Rectal smooth muscle tissue (tissue), 1 donor: Measurements from ENCODE around the gene THOC6.
A peak's percentile ranks its signal among the peaks of the same experiment; 100 is the strongest.

ENCODE experiments used
- H3K27ac ChIP-seq: one replicate; pipeline ENCODE4 v1.7.0; 2013; ENCODE audit warnings: low read depth, low read length, inconsistent platforms
- H3K27me3 ChIP-seq: one replicate; pipeline ENCODE4 v1.7.0; 2013; ENCODE audit warnings: low read length; ENCODE audit not compliant: control insufficient read depth, insufficient read depth
- H3K36me3 ChIP-seq: one replicate; pipeline ENCODE4 v1.7.0; 2013; ENCODE audit warnings: low read length; ENCODE audit not compliant: control insufficient read depth, insufficient read depth
- H3K4me1 ChIP-seq: one replicate; pipeline ENCODE4 v1.7.0; 2013; ENCODE audit warnings: low read length; ENCODE audit not compliant: control insufficient read depth, insufficient read depth
- H3K4me3 ChIP-seq: one replicate; pipeline ENCODE4 v1.7.0; 2013; ENCODE audit warnings: low read length
- H3K9ac ChIP-seq: one replicate; pipeline ENCODE4 v1.7.0; 2013; ENCODE audit warnings: low read length

THOC6 gene

DNA sequence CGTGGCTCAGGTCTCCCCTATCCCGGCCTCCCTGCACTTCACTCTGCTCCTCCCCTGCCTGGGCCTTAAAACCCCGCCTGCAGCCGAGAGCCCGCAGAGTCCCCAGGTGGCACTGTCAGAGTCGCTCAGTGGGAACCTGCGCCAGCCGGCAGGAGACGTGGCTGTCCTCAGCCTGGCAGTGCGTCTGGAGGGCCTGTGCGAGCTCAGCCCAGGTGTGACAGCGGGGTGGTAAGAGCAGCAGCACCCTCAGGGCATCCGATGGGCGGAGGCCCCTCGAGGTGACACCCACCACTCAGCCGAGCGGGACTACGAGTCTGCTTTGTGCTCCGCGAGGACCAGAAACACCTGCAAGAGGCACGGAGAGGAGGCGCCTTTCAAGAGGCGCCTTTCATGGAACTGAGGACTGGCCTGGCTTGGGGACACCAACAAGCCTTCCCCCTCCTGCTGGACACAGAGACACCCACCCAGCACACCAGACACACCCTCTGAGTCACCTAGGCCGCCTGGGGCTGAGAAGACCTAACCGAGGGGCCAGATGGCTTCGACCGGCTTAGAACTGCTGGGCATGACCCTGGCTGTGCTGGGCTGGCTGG, 10.9 kb upstream of the THOC6 start, which contains the start of gene CLDN9:
Gene CLDN9, plus strand, starts transcription at position 96 of the 593 bp plus-strand sequence. Its CDS starts 440 bp downstream, at position 536.
- no peak within 1 kb of the TSS for H3K4me3 ChIP-seq
- no peaks in the 10 kb centered on the region for H3K36me3 ChIP-seq
- H3K27ac ChIP-seq = no peak within 1 kb of the TSS
- no peaks in the 10 kb centered on the region for H3K4me1 ChIP-seq
- no peak within 1 kb of the TSS for H3K9ac ChIP-seq
- peaks cover 17% of the 10 kb centered on the region for H3K27me3 ChIP-seq

- H3K27me3 ChIP-seq = peaks cover 12% of the 10 kb centered on the region
- H3K9ac ChIP-seq = no peak overlapping the region
- no peaks in the 10 kb centered on the region for H3K4me1 ChIP-seq
- no peaks in the 10 kb centered on the region for H3K36me3 ChIP-seq
- H3K4me3 ChIP-seq = no peak overlapping the region
- no peak overlapping the region for H3K27ac ChIP-seq
Measured at GRCh38 chr16:3013491-3013951, 10.3 kb upstream of the THOC6 start.

DNA sequence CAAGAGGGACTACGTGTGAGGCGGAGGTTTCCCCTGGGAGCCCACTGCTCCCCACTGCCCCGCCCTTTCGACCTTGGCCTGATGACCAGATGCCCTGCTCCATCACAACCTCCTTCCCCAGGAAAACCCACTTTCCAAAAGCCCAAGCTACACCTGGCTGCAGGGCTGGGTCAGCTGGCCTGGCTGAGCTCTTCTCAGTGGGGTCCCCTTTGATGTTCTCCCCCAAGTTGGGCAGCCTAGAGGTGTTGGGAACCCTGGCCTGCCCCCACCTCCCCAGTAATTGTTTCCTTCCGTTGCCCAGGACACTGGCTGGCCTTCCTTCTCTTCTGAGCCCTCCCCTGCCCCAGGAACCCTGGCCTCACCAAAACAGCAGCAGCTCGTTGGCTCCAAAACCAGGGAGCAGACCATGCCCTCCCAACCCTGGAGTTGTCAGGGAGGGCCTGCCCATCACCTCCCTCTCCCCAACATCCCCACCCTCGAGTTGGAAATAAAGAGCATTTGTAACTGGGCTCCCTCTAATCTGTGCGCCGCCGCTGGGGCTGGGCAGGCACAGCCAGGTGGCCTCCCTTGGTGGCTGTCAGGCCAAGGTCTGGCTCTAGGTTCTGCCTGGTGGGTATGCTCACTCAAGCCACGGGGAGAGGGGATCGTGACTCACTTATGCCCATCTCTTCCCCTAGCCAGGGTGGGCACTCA, 9.7 kb upstream of the THOC6 start:
- peaks cover 9% of the 10 kb centered on the region for H3K27me3 ChIP-seq
- no peak overlapping the region for H3K9ac ChIP-seq
- H3K4me3 ChIP-seq = no peak overlapping the region
- no peaks in the 10 kb centered on the region for H3K4me1 ChIP-seq
- H3K27ac ChIP-seq = no peak overlapping the region
- no peaks in the 10 kb centered on the region for H3K36me3 ChIP-seq

- H3K27me3 ChIP-seq = peaks cover 9% of the 10 kb centered on the region
- no peak overlapping the region for H3K4me3 ChIP-seq
- H3K4me1 ChIP-seq = peaks cover 1% of the 10 kb centered on the region
- no peak overlapping the region for H3K27ac ChIP-seq
- H3K36me3 ChIP-seq = no peaks in the 10 kb centered on the region
- H3K9ac ChIP-seq = no peak overlapping the region
Measured at GRCh38 chr16:3014971-3015370, 8.9 kb upstream of the THOC6 start.

GRCh38 chr16:3015865-3016521, 7.8 kb upstream of the THOC6 start:
- Histone ChIP-seq H3K36me3 (no peaks in the 10 kb centered on the region), H3K4me1 (peaks cover 2% of the 10 kb centered on the region), H3K4me3 (no peak overlapping the region), H3K27me3 (peaks cover 9% of the 10 kb centered on the region), H3K9ac (no peak overlapping the region), H3K27ac (no peak overlapping the region)

DNA sequence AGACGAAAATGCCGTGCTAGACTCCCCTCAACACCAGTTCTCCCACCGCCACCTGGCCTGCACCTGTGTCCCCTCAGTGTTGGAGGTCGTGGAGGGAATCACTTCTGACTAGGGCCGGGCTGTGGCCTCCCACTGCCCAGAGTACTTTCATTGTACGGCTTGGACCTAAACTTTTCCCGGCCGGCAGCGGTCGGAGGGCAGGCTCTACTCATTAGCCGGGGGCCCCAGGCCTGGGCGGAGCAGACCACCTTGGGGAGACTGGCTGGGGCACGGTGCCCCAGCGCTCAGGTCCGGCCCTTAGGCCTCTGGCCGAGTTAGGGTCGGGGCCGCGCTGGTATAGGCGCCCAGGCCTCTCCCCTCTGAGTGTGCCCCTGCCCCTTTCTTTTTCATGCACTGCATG, 6.5 kb upstream of the THOC6 start:
- H3K36me3 ChIP-seq = no peaks in the 10 kb centered on the region
- H3K9ac ChIP-seq = no peak overlapping the region
- no peak overlapping the region for H3K27ac ChIP-seq
- H3K27me3 ChIP-seq = peaks cover 6% of the 10 kb centered on the region
- H3K4me1 ChIP-seq = peaks cover 8% of the 10 kb centered on the region
- no peak overlapping the region for H3K4me3 ChIP-seq

DNA sequence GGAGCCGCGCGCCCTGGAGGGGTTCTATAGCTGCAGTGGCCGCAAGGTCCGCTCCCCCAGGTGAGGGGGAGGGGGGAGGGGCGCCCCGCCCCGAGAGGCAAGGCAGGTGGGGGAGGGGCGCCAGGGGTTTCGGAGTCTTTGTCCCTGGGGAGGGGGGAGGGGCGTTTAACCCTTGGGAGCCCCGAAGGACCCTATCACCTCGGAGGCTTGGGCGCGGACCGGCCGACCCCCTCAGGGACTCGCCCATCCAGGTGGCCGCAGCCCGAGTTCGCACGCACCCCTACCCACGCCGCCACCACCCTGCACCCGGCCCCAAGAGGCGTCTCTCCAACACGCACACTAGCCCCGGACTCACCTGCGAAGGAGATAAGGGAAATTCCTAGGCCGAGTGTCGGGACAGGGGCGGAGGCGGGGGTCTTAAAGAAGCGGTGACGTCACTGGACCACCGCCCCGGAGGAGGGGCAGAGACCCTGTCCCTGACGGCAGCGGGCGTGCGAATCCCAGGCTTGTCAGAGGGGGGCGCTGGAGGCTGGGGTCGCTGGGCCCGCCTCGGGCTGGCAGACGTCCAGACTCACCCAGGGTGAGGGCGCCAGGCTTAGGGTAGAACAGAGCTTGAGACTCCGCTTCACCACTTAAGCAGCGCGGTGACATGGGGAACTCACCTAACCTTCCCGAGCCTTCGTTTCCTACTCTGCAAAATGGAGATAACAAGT, 5.9 kb upstream of the THOC6 start, which contains the start of gene CLDN6:
Gene CLDN6, minus strand, starts transcription at position 390 of the 713 bp plus-strand sequence. CDS start 2,162 bp downstream, outside the sequence.
- Histone ChIP-seq H3K27me3 (peaks cover 5% of the 10 kb centered on the region), H3K4me1 (peaks cover 14% of the 10 kb centered on the region), H3K27ac (no peak within 1 kb of the TSS), H3K4me3 (no peak within 1 kb of the TSS), H3K36me3 (no peaks in the 10 kb centered on the region), H3K9ac (no peak within 1 kb of the TSS)

- H3K27ac ChIP-seq = no peak overlapping the region
- H3K4me1 ChIP-seq = peaks cover 14% of the 10 kb centered on the region
Measured at GRCh38 chr16:3019594-3020246, 4.1 kb upstream of the THOC6 start.

DNA sequence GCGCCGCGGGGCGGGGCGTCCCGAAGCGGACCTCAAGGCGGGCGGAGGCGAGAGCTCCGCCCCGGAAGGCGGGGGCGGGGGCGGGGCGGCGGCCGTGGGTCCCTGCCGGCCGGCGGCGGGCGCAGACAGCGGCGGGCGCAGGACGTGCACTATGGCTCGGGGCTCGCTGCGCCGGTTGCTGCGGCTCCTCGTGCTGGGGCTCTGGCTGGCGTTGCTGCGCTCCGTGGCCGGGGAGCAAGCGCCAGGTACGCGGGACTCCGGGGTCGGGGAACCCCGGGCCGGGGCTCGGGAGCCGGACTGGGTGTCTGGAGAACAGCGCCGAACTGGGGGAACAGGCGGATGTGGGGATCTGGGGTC, 3.6 kb upstream of the THOC6 start, which contains the start of gene TNFRSF12A:
Gene TNFRSF12A, plus strand, starts transcription at position 122 of the 357 bp plus-strand sequence. Its CDS starts 30 bp downstream, at position 152.
- Histone ChIP-seq H3K9ac (peak within 1 kb of the TSS; percentile 1), H3K27ac (peak within 1 kb of the TSS; percentile 93), H3K4me3 (peak within 1 kb of the TSS; percentile 71), H3K4me1 (peaks cover 14% of the 10 kb centered on the region), H3K27me3 (peaks cover 5% of the 10 kb centered on the region), H3K36me3 (no peaks in the 10 kb centered on the region)

More at GRCh38 chr16:3019594-3020246, 4.1 kb upstream of the THOC6 start:
- no peak overlapping the region for H3K9ac ChIP-seq
- H3K4me3 ChIP-seq = peak overlapping the region; percentile 61
- no peaks in the 10 kb centered on the region for H3K36me3 ChIP-seq
- peaks cover 5% of the 10 kb centered on the region for H3K27me3 ChIP-seq

DNA sequence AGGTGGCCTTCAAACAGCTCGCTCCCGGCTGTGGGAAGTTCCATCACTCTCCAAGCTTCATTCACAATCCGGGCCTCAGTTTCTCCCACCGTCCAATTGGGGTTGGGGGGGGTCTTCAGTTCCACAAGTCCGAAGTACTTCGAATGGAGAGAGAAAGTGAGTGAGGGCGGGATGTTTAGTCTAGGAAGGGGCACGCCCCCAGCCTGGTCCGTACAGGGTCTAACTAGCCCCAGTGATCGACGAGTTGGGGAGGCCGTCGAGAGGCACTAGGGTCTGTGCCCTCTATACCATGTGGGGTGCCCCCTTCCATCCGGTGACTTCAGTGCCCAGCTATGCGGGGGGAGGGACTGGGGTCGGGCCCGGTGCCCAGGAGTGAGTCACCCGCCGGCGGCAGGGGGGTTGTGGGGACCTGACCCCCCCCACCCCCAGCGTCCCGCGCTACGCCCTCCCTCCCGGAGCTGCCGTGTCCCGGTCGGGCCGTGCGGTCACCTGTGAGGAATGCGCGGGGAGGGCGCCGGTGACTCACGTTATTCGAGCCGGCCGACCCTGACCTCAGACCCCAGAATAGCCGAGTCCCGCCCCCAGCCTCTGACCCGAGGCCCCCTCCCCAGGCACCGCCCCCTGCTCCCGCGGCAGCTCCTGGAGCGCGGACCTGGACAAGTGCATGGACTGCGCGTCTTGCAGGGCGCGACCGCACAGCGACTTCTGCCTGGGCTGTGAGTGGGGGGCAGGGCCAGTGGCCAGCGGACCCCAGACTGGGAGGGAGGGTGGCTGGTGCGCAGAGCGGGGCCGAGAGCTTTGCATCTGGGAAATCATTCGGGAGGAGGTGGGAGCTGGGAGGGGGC, 3.0 kb upstream of the THOC6 start:
- Histone ChIP-seq H3K4me3 (peak overlapping the region; percentile 71), H3K4me1 (peaks cover 14% of the 10 kb centered on the region), H3K9ac (peak overlapping the region; percentile 1), H3K36me3 (no peaks in the 10 kb centered on the region), H3K27me3 (peaks cover 5% of the 10 kb centered on the region), H3K27ac (peak overlapping the region; percentile 93)
